D721Med (cell line): ENCODE measurements around the gene COX6A2.

Source experiments
- DNase-seq: peaks from one replicate; pipeline ENCODE4 v3.0.0; 2011; ENCODE audit warnings: low spot score; ENCODE audit not compliant: insufficient read length
- FAIRE-seq: peaks from 2 replicates; lab custom pipeline; 2011; peaks lifted over from hg19 to GRCh38; lab: Jason Lieb, UNC
- TF ChIP-seq, protein P1 (sequence below): IDR thresholded peaks from 2 replicates; pipeline ENCODE4 v1.5.1; 2012; ENCODE audit warnings: mild to moderate bottlenecking, control low read depth; ENCODE audit not compliant: insufficient read depth; ENCODE audit errors: missing control alignments

The COX6A2 gene

DNA sequence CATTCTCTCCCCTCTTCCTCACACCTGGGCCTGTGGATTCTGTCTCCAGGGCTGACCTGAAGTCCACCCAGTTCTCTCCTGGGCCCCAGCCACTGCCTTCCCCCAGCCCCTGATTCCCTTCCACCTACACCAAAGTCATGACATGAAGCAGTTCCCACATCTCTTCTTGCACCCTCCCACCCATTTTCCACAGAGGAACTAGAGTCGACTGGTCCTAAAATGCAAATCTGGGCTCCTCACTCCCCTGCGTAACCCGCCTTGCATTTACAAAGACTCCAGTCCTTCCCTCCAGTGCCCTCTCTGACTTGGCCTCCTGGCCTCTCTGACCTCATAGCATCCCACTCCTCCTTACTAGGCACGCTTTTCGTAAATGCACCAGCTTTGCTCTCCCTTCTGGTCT, 14.8 kb downstream of the COX6A2 start:
- TF ChIP-seq, protein P1, sequence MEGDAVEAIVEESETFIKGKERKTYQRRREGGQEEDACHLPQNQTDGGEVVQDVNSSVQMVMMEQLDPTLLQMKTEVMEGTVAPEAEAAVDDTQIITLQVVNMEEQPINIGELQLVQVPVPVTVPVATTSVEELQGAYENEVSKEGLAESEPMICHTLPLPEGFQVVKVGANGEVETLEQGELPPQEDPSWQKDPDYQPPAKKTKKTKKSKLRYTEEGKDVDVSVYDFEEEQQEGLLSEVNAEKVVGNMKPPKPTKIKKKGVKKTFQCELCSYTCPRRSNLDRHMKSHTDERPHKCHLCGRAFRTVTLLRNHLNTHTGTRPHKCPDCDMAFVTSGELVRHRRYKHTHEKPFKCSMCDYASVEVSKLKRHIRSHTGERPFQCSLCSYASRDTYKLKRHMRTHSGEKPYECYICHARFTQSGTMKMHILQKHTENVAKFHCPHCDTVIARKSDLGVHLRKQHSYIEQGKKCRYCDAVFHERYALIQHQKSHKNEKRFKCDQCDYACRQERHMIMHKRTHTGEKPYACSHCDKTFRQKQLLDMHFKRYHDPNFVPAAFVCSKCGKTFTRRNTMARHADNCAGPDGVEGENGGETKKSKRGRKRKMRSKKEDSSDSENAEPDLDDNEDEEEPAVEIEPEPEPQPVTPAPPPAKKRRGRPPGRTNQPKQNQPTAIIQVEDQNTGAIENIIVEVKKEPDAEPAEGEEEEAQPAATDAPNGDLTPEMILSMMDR = no peak
- DNase-seq = no peak
- FAIRE-seq = no peak

GRCh38 chr16:31412750-31413149, 15.4 kb downstream of the COX6A2 start:
- TF ChIP-seq, protein P1 = no peak
- DNase-seq = no peak
- FAIRE-seq = no peak

DNA sequence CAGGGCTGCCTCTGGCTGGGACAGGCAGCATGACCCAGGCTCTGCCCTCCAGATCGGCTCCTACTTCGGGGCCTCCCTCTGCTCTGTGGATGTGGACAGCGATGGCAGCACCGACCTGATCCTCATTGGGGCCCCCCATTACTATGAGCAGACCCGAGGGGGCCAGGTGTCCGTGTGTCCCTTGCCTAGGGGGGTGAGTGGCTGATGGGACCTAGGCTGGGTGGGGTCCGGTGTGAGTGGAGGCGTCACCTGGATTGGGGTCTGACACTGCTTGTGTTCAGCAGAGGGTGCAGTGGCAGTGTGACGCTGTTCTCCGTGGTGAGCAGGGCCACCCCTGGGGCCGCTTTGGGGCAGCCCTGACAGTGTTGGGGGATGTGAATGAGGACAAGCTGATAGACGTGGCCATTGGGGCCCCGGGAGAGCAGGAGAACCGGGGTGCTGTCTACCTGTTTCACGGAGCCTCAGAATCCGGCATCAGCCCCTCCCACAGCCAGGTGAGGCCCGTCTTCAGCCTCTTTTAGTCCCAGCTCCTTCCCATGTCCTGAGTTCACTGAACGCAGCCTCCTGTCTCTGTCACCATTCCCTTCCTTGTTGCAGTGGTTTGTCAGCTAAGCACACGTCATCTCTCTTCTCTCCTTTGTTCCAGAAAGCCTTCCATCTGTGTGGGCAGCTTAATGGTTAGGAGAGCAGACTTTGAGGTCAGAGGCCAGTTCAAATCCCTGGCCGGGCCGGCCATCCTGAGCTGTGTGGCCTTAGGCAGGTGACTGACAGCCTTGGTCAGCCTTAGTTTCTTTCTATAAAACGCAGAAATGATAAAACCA, 16.9 kb downstream of the COX6A2 start:
- TF ChIP-seq, protein P1 = no peak
- FAIRE-seq (no peak), DNase-seq (no peak)

DNA sequence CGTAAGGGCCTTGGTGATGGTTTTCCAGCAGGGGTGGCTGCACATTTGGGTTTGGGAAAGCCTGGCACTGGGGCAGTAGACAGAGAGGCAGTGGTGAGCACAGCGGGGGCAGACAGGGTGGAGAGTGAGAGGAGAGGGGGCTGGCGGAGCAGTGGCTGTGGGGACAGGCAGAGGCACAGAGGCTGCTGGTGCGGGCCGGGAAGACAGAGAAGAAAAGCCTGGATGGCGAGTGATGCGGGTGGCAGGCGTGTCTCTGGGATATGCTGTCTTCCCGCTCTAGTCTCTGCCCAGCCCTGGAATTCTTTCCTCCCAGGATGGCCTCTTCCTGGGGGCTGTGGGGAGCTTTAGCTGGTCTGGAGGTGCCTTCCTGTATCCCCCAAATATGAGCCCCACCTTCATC, 18.1 kb downstream of the COX6A2 start:
- no peak for DNase-seq
- TF ChIP-seq, protein P1 = no peak
- FAIRE-seq = no peak

- FAIRE-seq (no peak), DNase-seq (no peak)
- TF ChIP-seq, protein P1 = no peak
Observed at GRCh38 chr16:31409433-31409832, 18.7 kb downstream of the COX6A2 start.

DNA sequence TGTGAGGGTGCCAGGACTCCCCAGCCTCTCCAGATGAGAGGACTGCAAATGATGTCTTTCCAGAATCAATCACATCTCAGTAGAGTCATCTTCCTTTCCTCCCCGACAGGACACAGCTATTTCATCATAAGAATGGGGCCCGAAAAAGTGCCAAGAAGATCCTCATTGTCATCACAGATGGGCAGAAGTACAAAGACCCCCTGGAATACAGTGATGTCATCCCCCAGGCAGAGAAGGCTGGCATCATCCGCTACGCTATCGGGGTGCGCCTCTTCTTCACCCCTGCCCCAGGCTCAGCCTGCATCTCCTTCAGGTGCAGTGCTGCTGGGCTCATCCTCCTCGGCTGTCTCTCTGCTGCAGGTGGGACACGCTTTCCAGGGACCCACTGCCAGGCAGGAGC, 20.8 kb downstream of the COX6A2 start:
- FAIRE-seq (no peak), DNase-seq (no peak)
- TF ChIP-seq, protein P1 = no peak
